ENCODE measurements around the gene CD5L.

CD5L gene
- total RNA-seq = 0 reads per million in 2 donors

DNA sequence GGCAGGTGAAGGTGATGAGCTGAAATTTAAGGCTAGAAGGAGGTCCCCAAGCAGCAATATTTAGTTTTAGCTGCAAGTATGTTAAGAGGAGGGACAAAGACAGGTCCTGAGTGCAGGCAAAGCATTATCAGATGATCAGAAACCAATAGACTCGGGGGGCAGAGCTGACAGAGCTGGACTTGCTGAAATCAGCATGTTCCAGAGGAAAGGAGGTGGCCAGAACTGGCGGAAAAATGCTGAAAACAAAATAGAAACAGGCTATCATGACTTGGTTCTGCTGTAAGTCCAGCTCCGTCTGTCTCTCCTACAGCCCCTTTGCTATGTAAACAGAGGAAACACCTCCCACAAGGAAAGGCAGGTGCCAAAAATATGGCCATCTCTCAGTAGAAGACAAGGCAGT lies at the start of gene CD5L:
Gene CD5L (minus strand): TSS at position 101 of the 400 bp plus-strand sequence. CDS start 107 bp downstream, outside the sequence.
- no peak for DNase-seq

DNA sequence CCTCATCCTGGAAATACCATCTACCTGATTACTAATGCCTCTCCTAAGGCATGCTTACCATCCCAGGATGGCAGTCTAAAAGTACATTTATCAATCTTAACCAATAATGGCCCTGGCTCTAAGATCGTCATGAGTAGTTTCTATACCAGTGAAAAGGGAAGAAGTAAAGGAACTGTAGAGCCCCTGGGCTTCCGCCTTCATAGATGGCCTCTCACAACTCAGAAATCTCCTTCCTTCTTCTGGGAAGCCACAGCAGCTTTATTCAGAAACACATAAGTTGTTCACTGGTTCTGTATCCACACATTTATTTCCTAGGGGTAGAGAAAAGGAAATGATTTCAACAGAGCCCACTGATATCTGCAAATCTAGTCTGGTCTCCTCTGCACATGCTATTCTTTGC lies 41.0 kb upstream of the CD5L start:
- no peak for DNase-seq

DNA sequence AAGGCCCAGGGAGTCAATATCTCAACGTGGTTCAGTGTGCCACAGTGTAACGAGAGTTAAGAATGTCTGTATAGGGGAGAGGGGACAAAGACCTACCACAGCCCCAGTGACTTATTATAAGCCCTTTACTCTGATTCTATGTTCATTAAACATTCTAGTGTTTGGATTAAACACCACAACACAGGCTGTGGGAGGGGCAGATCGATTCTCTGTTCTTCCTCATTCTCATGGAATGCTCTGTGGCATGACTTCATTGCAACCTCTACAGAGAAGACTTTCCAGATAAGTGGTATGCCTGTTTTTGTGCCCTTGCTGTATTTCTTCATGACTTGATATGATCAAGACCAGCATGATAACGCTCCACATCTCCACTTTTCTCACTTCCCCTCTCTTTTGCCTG lies 39.0 kb upstream of the CD5L start:
- no peak for DNase-seq

DNA sequence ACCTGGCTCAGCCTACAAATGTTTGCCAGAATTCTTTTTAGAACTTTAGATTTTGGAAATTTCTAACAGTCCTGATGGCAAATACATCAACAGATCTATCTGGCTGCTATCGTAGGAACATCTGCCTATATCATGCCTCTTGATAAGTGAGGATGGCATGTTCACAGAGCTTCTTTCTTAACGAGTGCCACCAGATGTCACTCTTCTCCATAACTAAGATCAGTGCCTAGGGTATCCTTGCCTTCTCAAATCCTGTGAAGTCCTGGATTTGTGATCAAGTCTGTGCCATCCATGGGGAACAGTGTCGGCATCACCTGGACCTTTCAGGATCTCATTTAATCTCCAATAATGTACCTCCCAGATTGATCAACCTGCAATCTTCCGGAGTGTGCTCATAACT lies 36.5 kb upstream of the CD5L start:
- DNase-seq = no peak

DNA sequence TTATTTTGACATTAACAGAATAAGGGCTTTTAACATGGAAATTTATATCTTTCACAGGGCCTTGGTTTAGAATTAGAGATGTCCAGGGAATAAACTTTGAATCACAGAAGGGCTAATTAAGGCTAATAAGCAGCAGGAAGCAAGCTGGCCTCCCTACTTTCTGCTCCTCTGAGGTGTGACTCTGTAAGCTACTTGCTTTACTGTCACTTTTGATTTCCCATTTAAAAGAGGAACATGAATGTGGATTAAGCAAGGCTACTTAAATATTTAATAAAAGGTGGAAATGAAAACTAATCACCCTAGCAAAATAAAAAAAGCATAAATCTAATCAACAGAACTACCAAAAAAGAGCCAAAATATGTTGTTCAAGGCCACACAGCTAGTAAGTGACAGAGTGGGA lies 28.9 kb upstream of the CD5L start:
- DNase-seq = no peak

DNA sequence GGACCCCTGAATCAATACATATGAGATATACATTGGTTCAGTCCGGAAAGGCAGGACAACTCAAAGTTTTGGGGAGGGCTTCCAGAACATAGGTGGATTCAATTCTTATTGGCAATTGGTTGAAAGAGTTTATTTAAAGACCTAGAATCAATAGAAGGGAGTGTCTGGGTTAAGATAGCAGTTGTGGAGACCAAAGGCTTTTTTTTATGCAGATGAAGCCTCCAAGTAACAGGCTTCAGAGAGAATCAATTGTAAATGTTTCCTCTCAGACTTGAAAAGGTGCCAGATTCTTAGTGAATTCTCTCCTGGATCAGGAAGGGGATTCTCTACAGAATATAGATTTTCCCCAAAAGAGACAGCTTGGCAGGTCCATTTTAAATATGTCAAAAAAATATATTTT lies 27.0 kb upstream of the CD5L start:
- DNase-seq = no peak

DNA sequence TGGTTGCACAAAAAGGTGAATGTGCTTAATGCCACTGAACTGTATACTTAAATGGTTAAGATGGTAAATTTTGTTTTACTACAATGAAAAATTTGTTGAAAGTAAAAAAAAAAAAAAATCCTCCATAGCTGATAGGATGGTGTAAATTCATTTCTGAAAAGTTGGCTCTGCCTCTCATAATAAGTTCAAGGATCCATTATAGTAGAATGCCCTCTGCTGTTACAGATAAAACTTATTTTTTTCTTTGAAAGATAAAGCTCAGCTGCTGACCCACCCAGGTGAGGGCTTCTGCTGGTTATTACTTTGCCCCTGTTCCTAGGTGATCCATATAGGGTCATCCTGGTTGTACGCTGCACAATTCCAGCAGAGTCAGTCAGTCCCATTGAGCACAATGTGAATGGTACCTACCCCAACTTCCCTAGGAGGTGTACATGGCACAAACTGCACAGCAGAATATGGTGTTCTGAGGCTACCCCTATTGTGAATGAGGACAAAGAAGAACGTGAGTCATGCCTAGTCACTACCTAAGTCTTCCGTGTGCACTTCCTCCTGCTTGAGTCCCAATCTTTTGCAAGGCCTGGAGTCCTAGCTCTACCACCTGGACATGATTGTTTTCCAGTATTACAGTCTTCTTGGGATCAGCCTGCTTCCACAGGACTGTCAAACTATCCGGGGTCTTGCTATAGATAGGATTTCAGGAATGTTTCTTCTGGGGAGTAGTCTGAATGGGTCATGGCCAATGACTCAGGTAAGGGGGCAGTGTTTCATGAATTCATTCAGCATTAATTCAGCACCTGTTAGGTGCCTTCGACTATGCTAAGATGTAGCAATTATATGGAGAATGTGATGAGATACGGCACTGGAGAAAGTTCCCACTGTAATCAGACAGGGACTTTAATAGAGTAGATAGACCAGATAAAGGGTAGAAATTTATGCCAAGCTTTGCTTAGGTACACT lies 20.8 kb upstream of the CD5L start:
- DNase-seq = no peak

DNA sequence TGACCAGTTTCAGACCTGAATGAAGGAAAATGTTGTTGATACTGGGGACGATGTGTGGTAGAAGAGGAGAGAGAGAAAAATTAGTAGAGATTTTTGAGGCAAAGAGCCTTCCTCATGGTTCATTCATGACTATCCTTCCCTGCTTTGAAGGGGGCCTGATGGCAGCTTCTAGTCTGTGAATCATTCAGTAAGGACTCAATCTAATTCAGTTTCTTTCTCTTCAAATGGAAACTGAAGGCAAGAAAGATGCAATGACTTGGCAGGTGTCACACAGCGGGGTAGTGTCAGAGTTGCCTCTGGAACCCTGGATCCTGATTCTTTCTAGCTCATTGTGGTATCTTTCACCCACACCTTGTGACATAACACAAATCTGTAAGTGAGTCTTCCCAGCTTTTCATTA lies 14.9 kb upstream of the CD5L start:
- no peak for DNase-seq

DNA sequence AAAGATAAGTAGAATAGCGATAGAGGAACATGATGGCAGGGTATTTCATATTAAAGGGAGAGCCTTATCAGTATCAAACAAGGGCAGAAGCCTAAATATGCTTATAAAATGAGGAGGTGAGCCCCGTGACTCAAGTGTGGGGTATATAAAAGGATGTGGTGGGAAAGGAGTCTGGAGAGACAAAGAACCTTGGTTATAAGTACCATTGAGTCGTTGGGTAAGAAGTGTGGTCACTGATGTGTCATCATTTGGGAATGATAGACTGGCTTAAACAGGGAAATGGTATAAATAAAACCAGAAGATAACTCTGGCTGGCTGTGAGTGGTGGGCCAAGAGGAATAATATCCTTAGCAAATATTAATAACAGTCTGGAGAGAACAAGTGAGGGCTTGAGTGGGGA lies 10.9 kb upstream of the CD5L start:
- no peak for DNase-seq

DNA sequence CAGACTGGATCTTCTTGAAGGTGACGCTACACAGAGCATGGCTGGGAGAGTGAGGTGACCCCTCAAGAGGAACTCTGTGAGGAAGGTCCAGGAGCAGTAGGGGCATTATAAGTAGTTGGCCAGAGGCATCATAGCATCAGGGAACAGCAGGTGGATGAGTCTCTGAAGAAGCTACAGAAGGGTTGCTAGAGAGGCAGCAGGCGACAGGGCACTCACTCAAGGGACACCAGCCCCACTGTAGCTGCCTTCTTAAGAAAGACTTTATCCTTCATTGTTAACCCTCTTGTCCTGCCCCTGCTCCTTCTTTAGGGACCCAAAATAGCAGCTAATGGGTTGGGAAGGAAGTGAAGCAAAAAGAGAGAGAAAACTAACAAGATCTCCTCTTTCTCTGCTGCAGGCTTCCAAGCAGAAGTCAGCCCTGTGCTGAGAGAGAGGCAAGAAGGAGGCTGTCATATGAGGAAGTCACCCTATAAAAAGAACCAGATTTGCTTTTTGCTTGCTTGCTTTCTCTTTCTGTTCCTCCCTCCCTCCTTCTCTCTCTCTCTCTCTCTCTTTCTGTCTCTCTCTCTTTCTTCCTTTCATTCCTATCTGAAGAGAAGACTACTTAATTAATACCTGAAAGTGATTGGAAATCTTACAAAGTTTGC lies 7.7 kb upstream of the CD5L start:
- DNase-seq = no peak

DNA sequence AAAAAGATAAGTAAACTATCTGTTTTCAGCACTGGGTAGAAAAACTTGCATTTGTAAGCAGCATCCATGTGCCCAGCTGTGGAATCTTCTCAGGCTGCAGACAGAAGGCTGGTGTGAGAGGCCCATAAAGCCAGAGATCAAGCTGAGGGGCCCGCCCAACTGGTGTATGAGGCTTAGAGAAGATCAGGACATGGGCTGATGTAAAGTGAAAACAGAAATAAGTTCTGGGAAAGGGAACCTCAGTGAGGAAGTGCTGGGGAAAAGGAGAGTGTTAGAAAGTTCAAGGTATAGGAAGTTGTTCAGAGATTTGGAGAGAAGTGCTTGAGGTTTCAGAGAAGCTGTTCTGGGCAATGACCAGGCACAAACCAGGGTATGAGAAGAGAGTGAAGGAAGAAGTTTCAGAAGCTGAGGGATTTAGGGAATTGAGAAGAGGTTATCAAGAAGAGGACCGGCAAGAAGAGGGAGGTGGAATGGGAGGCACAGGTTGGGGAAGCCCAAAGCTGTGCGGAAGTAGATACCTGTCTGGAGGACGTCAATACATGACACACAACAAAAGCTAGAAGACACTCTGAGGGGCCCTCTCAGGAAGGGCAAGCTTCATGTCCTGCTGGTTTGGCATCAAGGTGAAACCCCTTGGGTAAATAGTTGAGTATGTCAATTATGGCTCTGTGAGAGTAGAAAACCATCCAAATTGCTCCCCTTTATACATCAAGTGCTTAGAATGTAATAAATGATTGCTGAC lies 2.7 kb upstream of the CD5L start:
- DNase-seq = no peak

DNA sequence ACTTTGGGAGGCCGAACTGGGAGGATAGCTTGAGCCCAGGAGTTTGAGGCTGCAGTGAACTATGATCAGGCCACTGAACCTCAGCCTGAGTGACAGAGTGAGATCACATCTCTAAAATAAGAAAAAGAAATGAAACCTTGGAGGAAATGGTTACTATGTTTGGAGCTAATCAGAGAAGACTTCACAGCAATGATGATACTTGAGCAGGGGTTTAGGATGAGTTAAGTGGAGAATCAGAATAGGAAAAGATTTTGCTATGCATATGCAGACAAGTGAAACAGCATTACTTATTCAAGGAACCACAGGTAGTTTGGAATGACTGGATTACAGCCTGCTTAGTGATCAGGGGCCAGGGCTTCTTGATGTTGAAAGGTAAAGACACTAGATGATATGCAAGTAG lies 1.3 kb upstream of the CD5L start:
- DNase-seq = no peak

DNA sequence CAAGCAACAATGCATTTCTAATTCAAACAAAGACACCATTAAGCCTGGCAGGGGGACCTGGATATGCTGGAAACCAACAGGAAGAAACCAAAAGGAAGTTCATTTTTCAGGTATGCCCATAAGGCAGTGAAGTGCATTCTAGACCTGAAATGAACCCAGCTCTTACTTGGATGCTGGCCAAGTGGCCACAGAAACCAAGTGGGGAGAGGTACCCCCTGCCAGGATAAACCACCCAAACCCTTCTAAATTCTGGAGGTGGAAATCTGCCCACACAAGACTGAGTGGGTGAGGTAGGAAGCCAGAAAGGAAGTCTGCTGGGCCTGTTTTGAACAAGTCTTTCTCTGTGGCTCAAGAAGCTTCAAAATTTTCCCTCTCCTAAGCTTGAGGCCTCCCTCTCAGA lies 2.6 kb downstream of the CD5L start:
- DNase-seq = no peak

DNA sequence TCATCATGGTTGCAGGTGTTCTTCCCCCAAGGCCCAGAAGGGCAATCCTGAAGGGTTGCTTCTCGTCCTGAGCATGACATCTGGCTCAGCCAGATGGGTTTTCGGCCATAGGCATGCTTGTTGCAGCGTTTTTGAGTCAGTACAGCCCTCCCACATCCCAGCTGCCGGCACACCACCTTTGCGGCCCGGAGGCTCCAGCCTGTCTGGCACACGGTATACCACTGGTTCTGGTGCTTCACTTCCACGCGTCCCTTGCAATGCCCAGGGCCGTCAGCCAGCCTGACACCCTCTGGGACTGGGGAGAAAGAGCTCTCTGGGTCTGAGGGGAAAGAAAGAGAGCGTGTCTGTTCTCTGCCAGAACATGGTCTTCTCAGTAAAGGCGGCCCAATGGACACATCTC lies 7.2 kb downstream of the CD5L start:
- no peak for DNase-seq

DNA sequence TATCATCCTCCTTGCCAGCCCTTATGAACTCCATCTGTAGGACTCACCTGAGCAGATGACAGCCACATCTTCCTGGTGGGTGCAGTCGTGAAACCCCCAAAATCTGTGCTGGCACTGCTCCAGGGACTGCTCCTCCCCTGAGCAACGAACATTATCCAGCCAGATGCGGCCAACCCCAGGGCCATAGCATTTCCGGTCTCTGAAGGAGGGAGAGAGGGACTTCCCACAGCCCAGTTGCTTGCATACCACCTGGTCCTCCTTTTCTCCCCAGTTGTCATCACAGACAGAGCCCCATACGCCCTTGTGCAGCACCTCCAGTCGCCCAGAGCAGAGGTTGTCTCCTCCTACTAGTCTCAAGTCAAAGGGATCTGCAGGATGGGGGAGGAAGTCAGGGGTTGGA lies 8.5 kb downstream of the CD5L start:
- no peak for DNase-seq

DNA sequence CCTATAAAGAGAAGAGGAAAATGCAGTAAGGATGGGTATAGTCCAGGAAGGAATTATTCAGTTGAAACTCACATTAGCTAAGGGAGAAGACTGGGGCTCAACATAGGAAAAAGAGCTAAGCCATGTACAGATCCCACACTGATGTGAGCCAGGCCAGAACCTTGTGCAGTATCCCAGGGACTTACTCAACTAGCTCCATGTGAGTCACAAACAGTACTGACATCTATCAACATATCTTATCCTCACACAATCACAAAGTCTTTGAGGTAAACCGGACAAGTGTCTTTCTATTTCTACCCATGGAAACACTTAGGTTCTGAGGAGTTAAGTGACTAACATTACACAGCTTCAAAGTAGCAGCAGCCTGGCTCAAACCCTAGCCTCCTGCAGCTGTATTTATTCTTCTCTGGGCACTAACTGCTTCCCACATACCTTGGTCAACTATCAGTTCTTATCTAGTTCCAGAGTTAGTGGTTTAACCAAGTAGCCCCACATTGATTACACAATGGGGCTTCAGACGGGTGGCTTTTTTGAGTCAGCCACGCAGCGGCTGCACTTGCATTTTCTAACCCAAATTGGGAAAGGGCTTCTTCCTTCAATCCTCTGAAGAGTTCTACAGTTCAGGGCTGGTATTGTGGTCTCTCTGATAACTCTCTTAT lies 9.5 kb downstream of the CD5L start:
- no peak for DNase-seq

DNA sequence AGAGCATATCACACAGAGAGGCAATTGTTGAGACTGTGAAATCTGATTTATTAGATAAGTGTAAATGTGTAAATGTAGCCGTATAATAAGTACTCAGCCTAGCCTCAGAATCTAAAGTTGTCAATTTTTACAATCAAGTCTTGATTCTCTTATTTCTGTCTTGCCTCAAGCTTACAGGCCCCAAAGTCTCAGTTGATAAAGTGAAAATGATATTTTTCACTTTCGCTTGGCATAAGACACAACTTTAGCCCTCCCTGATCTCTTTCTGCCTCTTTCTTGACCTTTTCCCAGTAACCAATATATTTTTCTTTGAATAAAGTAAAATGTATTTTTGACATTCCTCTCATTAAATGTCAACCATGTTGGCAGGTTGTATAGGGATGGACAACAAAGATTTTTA lies 10.7 kb downstream of the CD5L start:
- DNase-seq = no peak

DNA sequence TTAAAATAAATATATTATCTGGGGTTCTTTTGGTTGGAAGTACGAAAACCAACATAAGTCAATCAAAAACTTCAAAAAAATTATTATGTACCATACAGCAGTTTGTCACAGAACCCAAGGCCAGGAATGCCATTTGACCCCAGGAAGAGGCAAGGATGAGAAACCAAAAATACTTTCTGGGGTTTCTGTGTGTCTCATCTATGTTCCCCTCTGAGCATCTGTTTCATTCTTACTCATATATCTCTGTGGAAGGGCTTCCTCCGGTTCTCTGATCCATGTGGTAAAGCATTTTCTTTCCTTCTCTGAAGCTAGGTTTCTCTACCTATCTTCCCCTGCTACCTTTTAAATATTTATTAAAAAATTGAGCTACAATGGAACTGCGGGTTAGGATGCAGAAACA lies 11.9 kb downstream of the CD5L start:
- no peak for DNase-seq

DNA sequence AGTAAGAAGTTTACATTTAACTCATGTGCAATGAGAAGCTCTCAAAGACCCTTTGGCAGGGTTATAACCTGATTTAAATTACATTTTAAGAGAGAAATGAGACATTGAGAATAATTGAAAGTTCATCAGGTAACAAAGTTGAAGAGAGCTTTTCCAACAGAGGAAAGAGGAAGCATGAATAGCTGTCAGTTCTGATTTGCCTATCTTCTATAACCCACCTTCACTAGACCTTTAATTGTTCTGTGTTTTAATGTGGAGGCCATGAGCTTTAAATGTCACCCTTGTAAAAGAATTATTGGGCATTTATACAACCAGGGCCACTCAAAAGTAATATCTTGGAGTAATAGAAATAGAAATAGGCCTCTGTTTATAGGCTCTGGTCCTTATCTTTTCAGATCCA lies 12.4 kb downstream of the CD5L start:
- DNase-seq = no peak

DNA sequence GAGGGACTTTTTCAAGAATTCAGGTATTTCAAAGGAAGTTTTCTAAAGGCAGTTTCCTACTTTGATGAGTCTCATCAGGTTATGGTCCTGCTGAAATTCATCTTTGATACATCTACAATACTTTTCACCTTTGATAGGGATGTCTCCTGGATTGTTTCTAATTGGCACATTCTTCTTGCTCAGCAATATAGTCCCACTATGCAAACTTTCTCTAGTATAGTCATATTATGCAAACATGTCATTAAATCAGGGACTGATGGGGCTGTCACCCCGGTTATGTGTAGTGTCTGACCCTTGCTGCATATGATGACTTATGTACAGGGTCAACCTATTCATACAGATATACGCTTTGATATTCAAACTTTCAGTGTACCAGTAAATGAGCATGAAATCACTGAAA lies 21.3 kb downstream of the CD5L start:
- DNase-seq = no peak

DNA sequence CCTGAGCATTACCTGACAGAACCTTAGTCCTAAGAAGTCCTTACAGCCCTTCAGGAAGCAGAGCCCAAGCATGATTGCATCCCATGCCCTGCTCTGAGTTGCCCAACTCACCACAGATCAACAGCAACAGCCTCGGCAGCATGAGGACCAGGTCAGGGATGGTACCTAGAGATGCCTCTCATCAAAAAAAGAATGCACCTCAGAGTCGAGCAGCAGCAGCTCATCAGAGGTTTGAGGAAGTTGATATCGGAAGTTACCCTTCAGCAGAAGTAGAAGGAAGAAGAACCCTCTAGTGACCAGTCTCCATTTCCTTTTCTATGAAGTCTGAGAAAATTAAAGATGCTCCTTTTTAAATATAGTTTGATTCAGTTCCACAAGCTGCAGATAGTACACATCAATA lies 21.7 kb downstream of the CD5L start, which contains the start of gene FCRL1:
Gene FCRL1 (minus strand): TSS at position 225 of the 400 bp plus-strand sequence. CDS start 83 bp downstream, at position 142.
- DNase-seq = no peak

DNA sequence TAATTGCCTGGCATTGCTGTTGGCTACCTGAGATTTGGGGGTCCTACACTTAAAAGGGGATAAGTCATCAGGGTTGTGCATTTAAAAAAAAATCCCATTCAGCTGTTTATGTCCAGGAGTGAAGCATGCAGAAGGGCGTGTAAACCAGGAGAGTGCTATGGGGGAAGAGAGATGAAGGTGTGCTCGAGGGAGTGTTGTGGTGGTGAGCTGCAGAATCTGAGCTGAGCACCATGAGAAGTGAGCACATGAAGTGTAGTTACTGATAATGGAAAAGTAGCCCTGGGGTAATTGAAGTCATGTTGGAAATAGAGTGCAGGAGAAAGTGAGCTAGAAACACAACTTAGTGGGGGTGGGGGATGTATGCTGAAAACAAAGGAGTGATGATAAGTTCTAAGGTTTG lies 22.4 kb downstream of the CD5L start:
- DNase-seq = no peak

DNA sequence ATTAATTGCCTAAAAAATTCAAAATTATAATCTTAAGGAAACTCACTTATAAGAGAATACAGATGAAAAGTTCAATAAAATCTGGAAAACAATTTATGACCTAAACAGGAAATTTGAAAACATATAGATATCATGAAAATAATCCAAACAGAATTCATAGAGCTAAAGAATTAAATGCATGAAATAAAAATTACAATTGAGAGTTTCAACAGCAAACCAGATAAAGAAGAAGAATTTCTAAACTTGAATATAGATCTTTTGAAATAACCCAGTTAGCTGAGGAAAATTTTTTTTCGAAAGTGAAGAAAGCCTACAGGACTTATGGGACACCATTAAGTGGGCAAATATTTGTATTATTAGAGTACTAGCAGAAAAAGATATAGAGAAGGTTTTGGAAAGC lies 28.3 kb downstream of the CD5L start:
- DNase-seq = no peak

All from activated gamma-delta T cell (primary cell).